Left forelimb (tissue), 1 donor: ENCODE results near the gene ST6GAL1.
"Not testable (repeated sequence)": the region's sequence is repeated elsewhere in the genome, so short reads cannot be mapped to it uniquely, and the experiment has no call there.

Source experiments
- DNase-seq: peaks from one replicate; pipeline ENCODE4 v3.0.0-alpha.2; 2018; ENCODE audit warnings: low spot score

ST6GAL1 gene

GRCh38 chr3:186994000-186994955 lies 64.0 kb downstream of the ST6GAL1 start:
- no peak for DNase-seq

DNA sequence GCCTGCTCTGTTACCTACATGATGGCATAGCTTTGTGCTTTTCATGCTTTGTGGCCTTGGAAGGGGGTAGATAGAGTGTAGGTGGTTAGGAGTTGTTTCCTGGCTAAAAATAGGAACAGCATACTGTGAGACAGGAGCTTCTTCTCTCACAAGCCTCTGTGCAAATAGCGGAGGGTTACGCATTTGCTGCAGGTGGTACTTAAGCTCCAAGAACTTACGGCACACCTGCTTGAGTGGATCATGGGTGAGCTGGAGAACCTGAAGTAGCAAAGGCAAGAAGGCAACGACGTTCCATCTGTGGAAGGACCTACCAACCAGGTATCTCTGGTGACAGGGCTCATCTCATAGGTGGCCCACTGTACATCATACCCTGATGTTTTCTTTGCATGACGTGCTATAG lies 66.0 kb downstream of the ST6GAL1 start:
- DNase-seq = no peak

DNA sequence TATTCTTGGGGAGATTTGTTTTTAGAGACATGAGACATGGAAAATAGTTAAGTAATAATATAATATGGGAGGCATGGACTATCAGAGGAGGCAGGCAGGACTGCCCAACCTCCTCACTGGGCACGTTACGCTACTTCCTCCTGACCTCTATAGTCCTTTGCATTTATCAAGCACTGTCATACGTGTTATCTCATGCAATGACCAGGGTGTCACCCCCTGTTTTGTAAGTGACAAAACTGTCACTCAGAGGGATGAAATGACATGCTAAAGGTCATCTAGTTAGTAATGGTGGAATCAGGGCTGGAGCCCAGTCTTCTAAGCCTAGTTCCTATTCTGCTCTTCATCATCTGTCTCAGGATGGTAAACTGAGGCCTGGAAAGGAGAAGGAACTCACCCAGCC lies 66.7 kb downstream of the ST6GAL1 start:
- no peak for DNase-seq

- no peak for DNase-seq
Observed at GRCh38 chr3:186997473-186997939, 67.2 kb downstream of the ST6GAL1 start.

- no peak for DNase-seq
Observed at GRCh38 chr3:186998937-186999368, 68.6 kb downstream of the ST6GAL1 start.

- DNase-seq = no peak
Observed at GRCh38 chr3:187000711-187001151, 70.4 kb downstream of the ST6GAL1 start.

DNA sequence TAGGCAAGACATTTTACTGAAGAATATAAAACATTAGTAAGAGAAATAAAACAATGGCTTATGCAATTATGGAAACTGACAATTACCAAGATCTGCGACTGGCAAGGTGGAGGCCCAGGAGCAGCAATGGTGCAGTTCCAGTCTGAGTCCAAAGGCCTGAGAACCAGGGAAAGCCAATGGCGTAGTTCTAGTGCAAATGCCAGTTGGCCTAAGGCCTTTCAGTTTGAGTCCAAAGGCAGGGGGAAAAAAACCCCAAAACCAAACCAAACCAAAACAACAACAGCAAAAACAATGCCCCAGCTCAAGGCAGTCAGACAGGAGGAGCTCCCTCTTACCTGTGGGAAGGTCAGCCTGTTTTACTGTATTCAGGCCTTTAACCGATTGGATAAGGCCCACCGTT lies 72.6 kb downstream of the ST6GAL1 start:
- no peak for DNase-seq

DNA sequence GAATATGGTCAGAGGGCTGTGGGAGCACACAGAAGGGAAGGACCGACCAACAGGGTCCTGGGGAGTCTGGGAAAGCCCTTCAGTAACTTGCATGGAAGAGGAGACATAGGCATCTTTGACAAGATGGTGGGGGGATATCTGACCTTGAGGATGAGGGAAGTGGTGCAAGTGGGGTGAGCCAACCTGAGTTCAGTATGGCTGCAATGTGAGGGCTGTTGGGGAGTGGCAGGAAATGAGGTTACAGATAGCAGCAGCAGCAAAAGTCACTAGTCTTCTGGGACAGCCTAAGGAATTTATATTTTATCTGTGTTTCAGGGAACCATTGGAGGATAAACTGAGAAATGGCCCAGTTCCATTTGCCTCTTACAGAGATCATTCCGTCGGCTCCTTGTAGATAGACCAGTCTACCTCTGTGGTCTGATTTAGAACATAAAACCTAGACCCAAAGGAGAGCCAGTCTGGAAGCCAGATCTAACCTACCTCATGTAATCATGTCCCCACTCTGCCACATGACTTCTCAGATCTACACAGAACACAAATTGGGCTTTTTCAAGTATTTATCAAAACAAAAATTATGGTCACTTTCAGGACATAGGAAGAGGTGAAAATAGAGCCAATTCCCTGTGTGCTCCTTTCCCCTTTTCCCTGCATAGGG lies 75.6 kb downstream of the ST6GAL1 start:
- no peak for DNase-seq

- no peak for DNase-seq
Observed at GRCh38 chr3:187006864-187007630, 76.7 kb downstream of the ST6GAL1 start.

GRCh38 chr3:187010382-187010781 lies 80.1 kb downstream of the ST6GAL1 start:
- DNase-seq = not testable (repeated sequence)

GRCh38 chr3:187011915-187012314 lies 81.6 kb downstream of the ST6GAL1 start:
- DNase-seq = no peak

DNA sequence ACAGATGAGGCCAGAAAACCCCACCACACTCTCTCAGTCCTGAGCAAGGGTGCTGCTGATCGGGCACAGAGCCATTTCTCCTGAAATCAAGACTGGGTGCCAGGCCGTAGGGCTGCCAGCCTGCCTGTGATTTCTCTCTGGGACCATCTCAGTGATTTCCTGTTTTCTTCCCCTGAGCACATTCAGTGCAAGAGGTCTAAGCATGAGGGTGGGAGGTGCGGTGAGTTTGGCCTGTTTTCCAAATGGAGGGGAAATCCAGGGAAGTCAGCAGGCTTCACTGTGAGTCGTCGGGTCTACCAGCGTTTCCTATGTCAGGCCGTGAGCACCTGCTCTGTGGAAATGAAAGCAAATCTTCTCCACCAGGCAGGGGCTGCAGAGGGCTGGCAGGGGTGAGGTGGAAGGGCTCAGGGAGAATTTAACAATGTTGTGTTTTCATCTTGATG lies 82.3 kb downstream of the ST6GAL1 start:
- DNase-seq = no peak

DNA sequence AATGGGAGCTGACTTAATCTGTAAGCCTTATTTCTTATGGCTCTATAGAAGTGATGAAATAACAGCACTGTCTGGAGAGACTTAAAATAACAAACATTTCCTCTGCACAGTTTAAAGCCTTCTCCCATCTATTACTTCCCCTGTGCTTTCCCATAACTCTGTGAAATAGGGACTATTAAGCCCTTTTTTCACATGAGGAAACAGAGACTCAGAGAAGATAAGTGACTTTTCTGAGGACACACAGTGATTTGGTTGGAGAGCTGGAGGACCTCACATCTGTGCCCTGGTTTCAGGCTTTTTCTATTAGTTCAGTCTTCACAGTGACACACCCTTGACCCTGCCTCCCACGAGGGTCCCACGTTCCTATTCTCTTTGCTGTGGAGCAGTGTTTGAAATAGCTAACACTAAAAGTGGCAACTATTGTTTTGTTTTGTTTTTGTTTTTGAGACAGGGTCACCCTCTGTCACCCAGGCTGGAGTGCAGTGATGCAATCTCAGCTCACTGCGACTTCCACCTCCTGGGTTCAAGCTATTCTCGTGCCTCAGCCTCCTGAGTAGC lies 82.9 kb downstream of the ST6GAL1 start:
- no peak for DNase-seq

- DNase-seq = no peak
Observed at GRCh38 chr3:187014417-187014864, 84.1 kb downstream of the ST6GAL1 start.

GRCh38 chr3:187015903-187016638 lies 85.7 kb downstream of the ST6GAL1 start:
- no peak for DNase-seq

DNA sequence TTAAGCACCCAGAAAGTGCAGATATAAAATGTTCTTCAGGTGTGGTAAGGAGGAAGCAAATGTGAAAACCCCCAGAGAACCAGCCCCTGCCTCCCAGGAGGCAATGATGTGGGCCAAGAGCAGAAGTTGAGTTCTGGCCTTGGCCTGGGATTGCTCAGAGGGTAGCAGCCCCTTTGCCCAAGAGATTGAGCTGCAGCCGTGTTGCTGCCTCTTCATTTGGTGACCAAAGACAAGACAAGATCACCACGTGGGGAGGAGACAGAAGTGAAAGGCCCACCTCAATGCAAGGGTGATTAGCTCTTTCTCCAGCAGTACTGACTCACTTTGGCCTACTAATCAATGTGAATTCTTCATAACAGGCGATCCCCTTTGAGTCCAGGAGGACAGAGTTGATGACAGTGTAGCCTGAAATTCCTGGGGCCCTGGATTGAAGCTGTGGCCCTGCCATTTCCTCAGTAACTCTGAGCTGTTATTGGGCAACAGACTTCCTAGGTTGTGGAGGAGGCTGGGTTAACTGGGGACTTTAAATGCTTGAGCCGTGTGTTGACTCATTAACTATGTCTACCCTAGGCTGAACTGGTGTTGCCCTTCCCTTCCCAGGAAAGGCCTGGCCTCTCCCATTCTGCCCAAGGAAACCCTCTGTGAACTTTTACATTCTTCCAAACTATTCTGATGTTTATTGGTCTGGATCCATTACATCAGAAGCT lies 86.5 kb downstream of the ST6GAL1 start:
- DNase-seq = no peak

- no peak for DNase-seq
Observed at GRCh38 chr3:187017511-187018230, 87.3 kb downstream of the ST6GAL1 start.

- no peak for DNase-seq
Observed at GRCh38 chr3:187019542-187020072, 89.3 kb downstream of the ST6GAL1 start.

GRCh38 chr3:187020376-187020775 lies 90.0 kb downstream of the ST6GAL1 start:
- DNase-seq = no peak
